Lung (tissue), 12 donors: ENCODE results near the gene CFAP206. TPM values are rescaled to one million over a fixed set of nuclear protein-coding genes. Genes with fewer than 3 reads are reported as not detected.

Experiments
- ATAC-seq: fragments of 200-7000 bp; cut with Tn5 transposase; one replicate; pipeline ENCODE4 v1.9.1; 2020; ENCODE audit warnings: moderate number of reproducible peaks; ENCODE audit not compliant: insufficient read depth, low FRiP score
- DNase-seq, 3 donors: peaks; one replicate each; pipeline ENCODE4 v3.0.0-alpha.2; 2013 to 2017
- H3K27ac ChIP-seq, 2 donors: one replicate each; pipeline ENCODE4 v1.5.1; 2013; ENCODE audit warnings: mild to moderate bottlenecking in 2 of 2, moderate library complexity in 2 of 2, control low read depth in 1 of 2, inconsistent platforms in 1 of 2, low read depth in 1 of 2, low read length in 1 of 2
- H3K27me3 ChIP-seq, 3 donors: one replicate each; pipeline ENCODE4 v1.5.1; 2013; ENCODE audit warnings: low read length in 2 of 3; ENCODE audit not compliant: control insufficient read depth in 3 of 3, insufficient read depth in 3 of 3
- H3K36me3 ChIP-seq, 4 donors: one replicate each; pipeline ENCODE4 v1.5.1; 2013; ENCODE audit warnings: low read length in 4 of 4, mild to moderate bottlenecking in 1 of 4, moderate library complexity in 1 of 4; ENCODE audit not compliant: control insufficient read depth in 4 of 4, insufficient read depth in 4 of 4
- H3K4me1 ChIP-seq, 5 donors: one replicate each; pipeline ENCODE4 v1.5.1; 2013; ENCODE audit warnings: low read length in 5 of 5, mild to moderate bottlenecking in 2 of 5, moderate library complexity in 1 of 5; ENCODE audit not compliant: control insufficient read depth in 5 of 5, insufficient read depth in 5 of 5
- H3K4me3 ChIP-seq: one replicate; pipeline ENCODE4 v1.5.1; 2013; ENCODE audit warnings: mild to moderate bottlenecking, control low read depth, moderate library complexity
- H3K9ac ChIP-seq, 2 donors: one replicate each; pipeline ENCODE4 v1.5.1; 2013; ENCODE audit warnings: low read length in 2 of 2, control low read depth in 1 of 2; ENCODE audit not compliant: insufficient read depth in 1 of 2
- H3K9me3 ChIP-seq, 4 donors: one replicate each; pipeline ENCODE4 v1.5.1; 2013; ENCODE audit warnings: low read length in 3 of 4, mild to moderate bottlenecking in 1 of 4, moderate library complexity in 1 of 4; ENCODE audit not compliant: control insufficient read depth in 4 of 4, insufficient read depth in 3 of 4
- WGBS, 2 donors: extraction: QIAGEN DNeasy Blood & Tissue Kit; methylation state at CpG; one replicate each; pipeline ENCODE4 v1.1.7; 2013; 5-methylcytosine and 5-hydroxymethylcytosine counted together
- polyA plus RNA-seq, 2 donors: library from polyadenylated mRNA; stranded (reverse); fragments of 200-250 nt; gene quantifications; one replicate each; pipeline ENCODE4 v1.2.1, GENCODE V29; 2013
- total RNA-seq, 2 donors: library from RNA; depleted of rRNA in 1 of 2; stranded (reverse); fragments of >200 nt in 1 of 2; gene quantifications; one replicate each; pipeline ENCODE4 v1.2.1, GENCODE V29; 2014 to 2021
- TF ChIP-seq, protein P1 (sequence below): IDR thresholded peaks from 2 replicates; pipeline ENCODE4 v1.5.1; 2012; ENCODE audit warnings: mild to moderate bottlenecking; ENCODE audit errors: control extremely low read depth, extremely low read depth
- donor health status: control.
- donor health status: control.
- donor health status: Bipolar disorder and iron deficiency.
- donor health status: healthy.
- donor health status: DM: yes; HTN: yes; CAD: no.

CFAP206 gene
- total and polyA plus RNA-seq, 4 donors, result 2.3 to 15.0 (median 8.0) TPM

DNA sequence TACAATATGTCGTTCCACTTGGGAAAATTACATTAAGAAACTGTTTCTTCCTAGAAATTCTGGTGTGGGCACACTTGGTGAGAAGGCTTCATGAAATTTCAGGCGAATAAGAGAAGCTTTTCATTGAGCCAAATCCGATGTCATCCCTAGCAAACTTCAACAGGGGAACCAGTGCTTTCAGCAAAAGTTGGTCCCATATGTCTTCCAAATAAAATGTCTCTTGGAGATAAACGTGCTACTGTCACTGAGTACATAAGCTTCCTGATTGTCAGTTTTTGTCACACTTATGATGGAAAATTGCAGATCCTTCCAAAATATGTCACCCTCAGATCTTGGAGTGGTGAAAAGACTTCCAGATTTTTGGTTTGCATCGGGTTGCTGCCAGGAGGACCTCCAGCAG is 33.9 kb downstream of the CFAP206 start:
- no peak for ATAC-seq
- no peak overlapping the region for H3K27ac ChIP-seq
- WGBS, 2 donors, result 83 to 87% methylated on average over 5 of the region's 5 CpGs
- H3K9ac ChIP-seq, result no peak overlapping the region
- no peaks in the 10 kb centered on the region for H3K36me3 ChIP-seq
- H3K9me3 ChIP-seq, result no peaks in the 10 kb centered on the region
- DNase-seq, result no peak
- TF ChIP-seq, protein P1, sequence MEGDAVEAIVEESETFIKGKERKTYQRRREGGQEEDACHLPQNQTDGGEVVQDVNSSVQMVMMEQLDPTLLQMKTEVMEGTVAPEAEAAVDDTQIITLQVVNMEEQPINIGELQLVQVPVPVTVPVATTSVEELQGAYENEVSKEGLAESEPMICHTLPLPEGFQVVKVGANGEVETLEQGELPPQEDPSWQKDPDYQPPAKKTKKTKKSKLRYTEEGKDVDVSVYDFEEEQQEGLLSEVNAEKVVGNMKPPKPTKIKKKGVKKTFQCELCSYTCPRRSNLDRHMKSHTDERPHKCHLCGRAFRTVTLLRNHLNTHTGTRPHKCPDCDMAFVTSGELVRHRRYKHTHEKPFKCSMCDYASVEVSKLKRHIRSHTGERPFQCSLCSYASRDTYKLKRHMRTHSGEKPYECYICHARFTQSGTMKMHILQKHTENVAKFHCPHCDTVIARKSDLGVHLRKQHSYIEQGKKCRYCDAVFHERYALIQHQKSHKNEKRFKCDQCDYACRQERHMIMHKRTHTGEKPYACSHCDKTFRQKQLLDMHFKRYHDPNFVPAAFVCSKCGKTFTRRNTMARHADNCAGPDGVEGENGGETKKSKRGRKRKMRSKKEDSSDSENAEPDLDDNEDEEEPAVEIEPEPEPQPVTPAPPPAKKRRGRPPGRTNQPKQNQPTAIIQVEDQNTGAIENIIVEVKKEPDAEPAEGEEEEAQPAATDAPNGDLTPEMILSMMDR, result no peak
- no peaks in the 10 kb centered on the region for H3K4me1 ChIP-seq
- H3K27me3 ChIP-seq, result no peaks in the 10 kb centered on the region
- H3K4me3 ChIP-seq, result no peak overlapping the region

DNA sequence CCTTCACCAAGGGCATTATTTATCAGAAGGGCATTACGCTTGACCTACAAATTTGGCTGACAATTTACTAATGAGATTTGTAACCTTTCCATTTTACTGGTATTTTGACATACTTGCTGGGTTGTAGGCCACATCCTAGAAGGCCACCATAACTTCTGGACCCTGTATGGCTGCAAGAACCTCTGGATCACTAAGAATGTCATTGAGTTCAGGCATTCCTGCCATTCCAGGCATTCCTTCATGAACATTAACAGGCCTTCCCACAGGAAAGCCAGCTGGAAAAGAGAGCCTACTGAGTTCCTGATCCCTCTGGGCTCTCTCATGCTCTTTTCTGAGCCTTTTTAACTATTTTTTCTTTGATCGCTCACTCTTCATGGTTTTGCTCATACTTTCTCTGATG is 36.6 kb downstream of the CFAP206 start:
- H3K9ac ChIP-seq, result no peak overlapping the region
- no peak for ATAC-seq
- no peaks in the 10 kb centered on the region for H3K27me3 ChIP-seq
- H3K9me3 ChIP-seq, result no peaks in the 10 kb centered on the region
- H3K27ac ChIP-seq, result no peak overlapping the region
- H3K4me1 ChIP-seq, result no peaks in the 10 kb centered on the region
- TF ChIP-seq, protein P1, result no peak
- DNase-seq, result no peak
- 95 to 97% methylated on average over 2 of the region's 2 CpGs for WGBS, 2 donors
- no peaks in the 10 kb centered on the region for H3K36me3 ChIP-seq
- no peak overlapping the region for H3K4me3 ChIP-seq

DNA sequence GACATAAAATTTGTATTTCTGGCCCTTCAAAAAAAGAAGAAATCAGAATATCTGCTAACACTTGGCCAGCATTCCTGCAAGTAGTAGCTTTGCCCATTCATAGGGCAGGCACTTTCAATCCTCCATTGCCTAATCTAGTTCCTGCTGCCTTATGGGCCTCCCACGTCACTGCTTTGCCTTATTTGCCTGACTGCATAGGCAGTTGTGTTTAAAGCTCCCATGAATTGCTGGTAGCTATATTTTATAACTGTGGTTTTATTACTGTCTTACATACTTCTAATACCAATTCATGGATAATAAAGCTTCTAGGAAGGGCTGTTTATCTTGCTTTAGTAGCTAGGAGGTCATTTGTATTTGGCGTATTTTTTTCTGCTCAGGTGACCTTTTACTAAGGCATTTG is 57.3 kb downstream of the CFAP206 start:
- Histone ChIP-seq H3K36me3 (no peaks in the 10 kb centered on the region), H3K27me3 (peaks cover 0 to 2% (median 0%) of the 10 kb centered on the region in 3 donors), H3K4me3 (no peak overlapping the region), H3K27ac (no peak overlapping the region), H3K4me1 (no peaks in the 10 kb centered on the region), H3K9me3 (no peaks in the 10 kb centered on the region), H3K9ac (no peak overlapping the region)
- ATAC-seq (no peak), DNase-seq (no peak)
- WGBS, 2 donors, result 82% methylated on average over 2 of the region's 2 CpGs
- TF ChIP-seq, protein P1, result no peak
